Subcutaneous adipose tissue (tissue), 4 donors: ENCODE data around the gene ZNF506. TPM values are rescaled to one million over a fixed set of nuclear protein-coding genes. Genes with fewer than 3 reads are reported as not detected.

Experiments used
- small RNA-seq: library from RNA; depleted of rRNA; stranded (forward); fragments of <200 nt; gene quantifications from one replicate; pipeline ENCODE3, GENCODE V24; 2016
- total RNA-seq, 4 donors: library from RNA; depleted of rRNA; stranded (reverse); fragments of >200 nt; gene quantifications; one replicate each; pipeline ENCODE4 v1.1.0, GENCODE V29; 2016
- TF ChIP-seq, protein P1 (sequence below): fragments of 450-650 bp; IDR thresholded peaks from one replicate; pipeline ENCODE4 v1.5.1; 2016; ENCODE audit warnings: low read depth, mild to moderate bottlenecking, control low read depth, antibody characterized with exemption, moderate library complexity

The ZNF506 gene
- total RNA-seq, 4 donors from 2014 or later = 31.4 to 39.0 (median 36.7) TPM

DNA sequence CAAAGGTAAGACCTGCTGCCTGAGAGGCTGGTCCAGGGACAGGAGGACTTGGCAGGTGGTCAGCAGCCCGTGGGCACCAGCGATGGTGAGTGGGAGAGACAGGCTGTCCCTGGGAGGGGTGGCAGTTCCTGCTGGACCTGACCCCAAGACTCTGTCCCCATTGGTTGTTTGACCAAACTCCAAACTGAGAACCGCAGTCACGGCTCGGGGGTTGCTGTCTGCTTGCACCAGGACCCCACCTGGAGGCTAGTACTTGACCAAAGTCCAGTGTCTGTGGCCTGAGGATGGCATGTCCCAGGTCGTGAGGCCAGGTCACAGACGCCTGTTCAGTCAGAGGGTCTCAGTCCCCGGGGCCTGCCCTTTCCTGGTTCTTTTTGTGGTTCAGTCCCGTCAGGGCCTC lies 78.8 kb downstream of the ZNF506 start:
- TF ChIP-seq, protein P1, sequence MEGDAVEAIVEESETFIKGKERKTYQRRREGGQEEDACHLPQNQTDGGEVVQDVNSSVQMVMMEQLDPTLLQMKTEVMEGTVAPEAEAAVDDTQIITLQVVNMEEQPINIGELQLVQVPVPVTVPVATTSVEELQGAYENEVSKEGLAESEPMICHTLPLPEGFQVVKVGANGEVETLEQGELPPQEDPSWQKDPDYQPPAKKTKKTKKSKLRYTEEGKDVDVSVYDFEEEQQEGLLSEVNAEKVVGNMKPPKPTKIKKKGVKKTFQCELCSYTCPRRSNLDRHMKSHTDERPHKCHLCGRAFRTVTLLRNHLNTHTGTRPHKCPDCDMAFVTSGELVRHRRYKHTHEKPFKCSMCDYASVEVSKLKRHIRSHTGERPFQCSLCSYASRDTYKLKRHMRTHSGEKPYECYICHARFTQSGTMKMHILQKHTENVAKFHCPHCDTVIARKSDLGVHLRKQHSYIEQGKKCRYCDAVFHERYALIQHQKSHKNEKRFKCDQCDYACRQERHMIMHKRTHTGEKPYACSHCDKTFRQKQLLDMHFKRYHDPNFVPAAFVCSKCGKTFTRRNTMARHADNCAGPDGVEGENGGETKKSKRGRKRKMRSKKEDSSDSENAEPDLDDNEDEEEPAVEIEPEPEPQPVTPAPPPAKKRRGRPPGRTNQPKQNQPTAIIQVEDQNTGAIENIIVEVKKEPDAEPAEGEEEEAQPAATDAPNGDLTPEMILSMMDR = no peak

Small RNAs within 50 kb of the gene (small RNA-seq; reads per million reads assigned to genes)
- not detected for gene AC011477.5

Other genes with a start within 250 kb of the ZNF506 start
- gene PBX4, start 203.1 kb downstream of the ZNF506 start, total RNA-seq = 1 to 10 TPM; 1.6 to 4.0 (median 2.4) TPM
- gene LPAR2, start 193.5 kb downstream of the ZNF506 start, total RNA-seq = 1 to 10 TPM in 3 of 4 donors, under 1 TPM in 1; 0.65 to 8.8 (median 3.0) TPM
- gene GMIP, start 178.1 kb downstream of the ZNF506 start, total RNA-seq = 10 to 100 TPM in 3 of 4 donors, 1 to 10 TPM in 1; 5.2 to 18.9 (median 16.5) TPM
- gene ATP13A1, start 158.1 kb downstream of the ZNF506 start, total RNA-seq = 100 to 1,000 TPM in 3 of 4 donors, 10 to 100 TPM in 1; 33.4 to 272 (median 109) TPM
- gene ZNF101, start 152.9 kb downstream of the ZNF506 start, total RNA-seq = 10 to 100 TPM in 1 of 4 donors, 1 to 10 TPM in 3; 4.5 to 11.6 (median 5.6) TPM
- gene ZNF14, start 88.6 kb downstream of the ZNF506 start, total RNA-seq = 1 to 10 TPM; 5.7 to 9.6 (median 8.2) TPM
- gene ZNF253, start 44.1 kb upstream of the ZNF506 start, total RNA-seq = 1 to 10 TPM; 6.8 to 9.1 (median 8.8) TPM
- gene ZNF93, start 79.2 kb upstream of the ZNF506 start, total RNA-seq = 1 to 10 TPM; 5.1 to 5.8 (median 5.6) TPM
- gene ZNF682, start 217.8 kb upstream of the ZNF506 start, total RNA-seq = 1 to 10 TPM; 2.4 to 5.4 (median 3.9) TPM